CD4-positive, alpha-beta T cell treated with Interferon gamma for 1 hour (primary cell): Measurements from ENCODE around the gene CPA4.

Experiments used
- DNase-seq: peaks from one replicate; pipeline ENCODE4 v3.0.0-alpha.2; 2020

Gene CPA4

GRCh38 chr7:130275826-130276297 lies 17.1 kb upstream of the CPA4 start:
- no peak for DNase-seq

- no peak for DNase-seq
These were observed 15.9 kb upstream of the CPA4 start for GRCh38 chr7:130276796-130277762.

GRCh38 chr7:130277763-130278643 lies 15.0 kb upstream of the CPA4 start:
- no peak for DNase-seq

GRCh38 chr7:130278860-130279259 lies 14.1 kb upstream of the CPA4 start:
- DNase-seq = no peak

GRCh38 chr7:130279286-130279685 lies 13.7 kb upstream of the CPA4 start:
- DNase-seq = no peak

GRCh38 chr7:130279906-130280305 lies 13.1 kb upstream of the CPA4 start:
- no peak for DNase-seq

GRCh38 chr7:130281260-130281659 lies 11.7 kb upstream of the CPA4 start:
- DNase-seq = no peak

GRCh38 chr7:130286881-130287280 lies 6.1 kb upstream of the CPA4 start:
- DNase-seq = no peak

GRCh38 chr7:130288168-130288567 lies 4.8 kb upstream of the CPA4 start:
- DNase-seq = no peak

GRCh38 chr7:130288829-130289228 lies 4.1 kb upstream of the CPA4 start:
- DNase-seq = no peak

GRCh38 chr7:130289478-130289877 lies 3.5 kb upstream of the CPA4 start:
- no peak for DNase-seq

GRCh38 chr7:130290745-130291144 lies 2.2 kb upstream of the CPA4 start:
- DNase-seq = no peak

- no peak for DNase-seq
These were observed 560 bp downstream of the CPA4 start for GRCh38 chr7:130293521-130293920.

GRCh38 chr7:130294314-130294713 lies 1.4 kb downstream of the CPA4 start:
- no peak for DNase-seq

- no peak for DNase-seq
These were observed 3.4 kb downstream of the CPA4 start for GRCh38 chr7:130296221-130296951.

- no peak for DNase-seq
These were observed 4.9 kb downstream of the CPA4 start for GRCh38 chr7:130297628-130298543.

GRCh38 chr7:130298544-130299326 lies 5.8 kb downstream of the CPA4 start:
- no peak for DNase-seq

GRCh38 chr7:130299866-130300265 lies 6.9 kb downstream of the CPA4 start:
- no peak for DNase-seq

- no peak for DNase-seq
These were observed 8.6 kb downstream of the CPA4 start for GRCh38 chr7:130301501-130302020.

- no peak for DNase-seq
These were observed 9.7 kb downstream of the CPA4 start for GRCh38 chr7:130302649-130303048.

GRCh38 chr7:130303127-130303526 lies 10.2 kb downstream of the CPA4 start:
- no peak for DNase-seq
